NCI-H146 (cell line): ENCODE data around the gene DIPK1B.

Experiments
- DNase-seq: peaks from one replicate; lab custom pipeline; 2025; lab: John Stamatoyannopoulos, UW

The DIPK1B gene

GRCh38 chr9:136686794-136687711, 25.3 kb upstream of the DIPK1B start, which contains the start of gene AGPAT2:
TSS of gene AGPAT2 (minus strand) at chr9:136687457. CDS start at chr9:136687357, 100 bp downstream.
- DNase-seq = peak; percentile 70

- DNase-seq = peak; percentile 58
Measured at GRCh38 chr9:136687721-136688223, 24.6 kb upstream of the DIPK1B start.

- no peak for DNase-seq
Measured at GRCh38 chr9:136688274-136689107, 23.9 kb upstream of the DIPK1B start.

GRCh38 chr9:136689108-136689460, 23.3 kb upstream of the DIPK1B start:
- DNase-seq = no peak

- DNase-seq = no peak
Measured at GRCh38 chr9:136690104-136690805, 22.1 kb upstream of the DIPK1B start.

- no peak for DNase-seq
Measured at GRCh38 chr9:136690806-136691261, 21.5 kb upstream of the DIPK1B start.

- DNase-seq = no peak
Measured at GRCh38 chr9:136691316-136692184, 20.8 kb upstream of the DIPK1B start.

- DNase-seq = no peak
Measured at GRCh38 chr9:136692185-136693134, 19.9 kb upstream of the DIPK1B start.

- no peak for DNase-seq
Measured at GRCh38 chr9:136693135-136693489, 19.3 kb upstream of the DIPK1B start.

- peak; percentile 48 for DNase-seq
Measured at GRCh38 chr9:136693490-136694162, 18.7 kb upstream of the DIPK1B start.

GRCh38 chr9:136694163-136694871, 18.1 kb upstream of the DIPK1B start:
- DNase-seq = peak; percentile 21

- DNase-seq = no peak
Measured at GRCh38 chr9:136694872-136695247, 17.5 kb upstream of the DIPK1B start.

- peak; percentile 91 for DNase-seq
Measured at GRCh38 chr9:136695435-136695895, 16.9 kb upstream of the DIPK1B start.

GRCh38 chr9:136695955-136696354, 16.4 kb upstream of the DIPK1B start:
- peak; percentile 80 for DNase-seq

- no peak for DNase-seq
Measured at GRCh38 chr9:136696502-136696901, 15.9 kb upstream of the DIPK1B start.

GRCh38 chr9:136697146-136697820, 15.1 kb upstream of the DIPK1B start:
- no peak for DNase-seq

GRCh38 chr9:136697821-136698526, 14.4 kb upstream of the DIPK1B start:
- DNase-seq = no peak
